HG03108 (cell line): ENCODE data around the gene GAP43.

Experiments used
- ATAC-seq: cut with Tn5 transposase; IDR thresholded peaks from one replicate; pipeline ENCODE4 v1.9.1; 2021; ENCODE audit warnings: moderate library complexity; ENCODE audit not compliant: unreplicated experiment

GAP43 gene

GRCh38 chr3:115660646-115661337 is 37.5 kb downstream of the GAP43 start:
- ATAC-seq: no peak

GRCh38 chr3:115662356-115662755 is 39.0 kb downstream of the GAP43 start:
- no peak for ATAC-seq

DNA sequence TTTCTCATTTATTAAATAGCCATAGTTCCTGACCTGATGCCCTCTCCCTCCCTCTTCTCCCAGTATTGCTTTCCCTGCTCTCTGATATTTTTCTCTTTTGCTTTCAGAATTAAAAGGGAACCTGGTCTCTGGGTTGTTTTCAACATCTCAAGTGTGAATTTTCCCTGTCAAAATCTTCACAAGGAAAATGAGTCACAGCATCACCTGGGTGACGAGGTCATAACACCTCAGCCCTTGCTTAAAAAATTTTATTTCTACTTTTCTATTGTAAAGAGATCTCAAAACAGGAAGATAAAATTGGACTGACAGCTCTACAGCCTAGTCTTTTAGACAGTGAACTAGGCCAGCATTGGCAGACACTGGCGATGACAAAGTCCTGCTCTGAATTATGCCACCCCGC is 40.1 kb downstream of the GAP43 start:
- no peak for ATAC-seq

DNA sequence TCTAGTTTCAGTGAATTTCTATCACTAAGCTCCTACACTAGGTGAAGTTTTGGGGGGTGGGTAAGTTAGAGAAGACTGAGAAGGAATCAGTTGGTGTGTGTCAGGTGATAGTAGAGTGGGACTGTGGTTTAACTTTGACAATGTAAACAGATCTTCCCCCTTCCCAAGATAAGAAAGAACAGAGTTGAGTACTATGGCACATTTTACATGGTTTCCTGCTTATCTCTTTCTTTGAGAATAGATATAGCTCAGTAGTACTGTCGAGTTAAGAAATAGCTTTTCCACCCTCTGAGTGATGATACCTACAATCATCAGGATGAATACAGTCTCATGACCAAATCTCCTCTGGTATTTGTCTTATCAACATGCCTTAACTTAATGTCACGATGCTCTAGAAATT is 42.8 kb downstream of the GAP43 start:
- ATAC-seq: no peak

- no peak for ATAC-seq
These were observed 43.8 kb downstream of the GAP43 start for GRCh38 chr3:115666920-115667737.

- ATAC-seq: no peak
These were observed 44.4 kb downstream of the GAP43 start for GRCh38 chr3:115667738-115668065.

DNA sequence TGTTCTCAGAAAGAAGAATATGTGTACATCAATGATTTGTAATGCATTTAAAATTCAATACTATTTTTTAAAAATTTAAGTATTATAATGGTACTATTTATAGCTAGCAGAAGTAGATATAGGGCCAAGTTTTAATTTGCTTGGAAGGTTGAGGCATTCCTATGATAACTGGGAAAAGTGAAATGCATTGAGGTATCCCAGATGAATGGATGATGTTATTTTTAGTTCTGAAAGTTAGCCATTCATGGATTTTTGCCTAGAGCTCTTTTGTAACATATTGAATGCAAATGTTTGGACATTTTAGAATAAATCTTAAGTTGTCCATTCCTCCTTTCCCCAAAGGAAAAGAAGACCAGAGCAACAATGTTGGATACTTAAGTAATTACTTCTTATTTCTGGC is 47.6 kb downstream of the GAP43 start:
- no peak for ATAC-seq

GRCh38 chr3:115671761-115672455 is 48.6 kb downstream of the GAP43 start:
- no peak for ATAC-seq

DNA sequence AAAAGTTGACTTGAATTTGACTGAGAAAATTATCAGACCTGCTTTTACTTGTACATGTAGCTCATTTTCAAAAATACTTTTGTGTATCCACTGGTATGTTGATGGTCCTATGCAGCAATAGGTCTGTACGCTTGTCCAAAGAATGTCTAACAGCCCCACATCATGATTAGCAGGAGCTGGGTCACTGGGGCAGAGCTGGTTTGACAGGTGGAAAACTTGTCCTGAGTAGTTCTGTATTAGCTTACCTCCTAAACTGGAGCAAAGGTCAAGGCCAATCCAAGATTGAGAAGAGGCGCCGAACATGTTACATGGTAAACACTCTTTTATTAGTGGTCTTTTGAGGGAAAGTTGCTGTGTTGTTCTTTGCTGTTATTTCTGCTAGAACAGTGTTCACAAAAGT is 50.6 kb downstream of the GAP43 start:
- ATAC-seq: no peak

DNA sequence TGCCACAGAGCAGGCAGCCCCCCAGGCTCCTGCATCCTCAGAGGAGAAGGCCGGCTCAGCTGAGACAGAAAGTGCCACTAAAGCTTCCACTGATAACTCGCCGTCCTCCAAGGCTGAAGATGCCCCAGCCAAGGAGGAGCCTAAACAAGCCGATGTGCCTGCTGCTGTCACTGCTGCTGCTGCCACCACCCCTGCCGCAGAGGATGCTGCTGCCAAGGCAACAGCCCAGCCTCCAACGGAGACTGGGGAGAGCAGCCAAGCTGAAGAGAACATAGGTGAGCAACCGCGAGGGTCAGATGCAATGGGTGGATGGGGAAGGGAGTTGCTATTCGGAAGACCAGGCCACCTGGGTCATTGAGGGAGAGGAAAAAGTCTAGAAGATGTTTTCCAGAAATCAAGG is 53.0 kb downstream of the GAP43 start:
- ATAC-seq: no peak

- no peak for ATAC-seq
These were observed 57.6 kb downstream of the GAP43 start for GRCh38 chr3:115680803-115681345.

GRCh38 chr3:115681736-115682135 is 58.4 kb downstream of the GAP43 start:
- no peak for ATAC-seq

DNA sequence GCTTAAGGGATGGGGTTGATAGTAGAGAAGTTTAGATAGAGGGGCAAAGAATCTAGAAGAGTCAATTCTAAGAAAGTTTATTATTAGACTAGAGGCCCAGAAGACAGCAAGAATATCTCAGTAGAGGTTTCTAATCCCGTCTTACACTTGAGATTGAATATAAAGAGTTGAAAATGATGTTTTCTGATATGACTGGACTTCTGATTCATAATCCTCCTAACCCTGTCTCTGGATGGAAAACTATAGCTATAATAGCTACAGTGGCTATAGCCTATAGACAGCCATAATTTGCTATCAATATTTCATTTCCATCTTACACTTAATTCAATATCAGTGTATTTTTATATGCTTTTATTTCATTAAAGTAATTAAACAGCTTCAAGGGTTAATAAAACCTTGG is 60.0 kb downstream of the GAP43 start:
- no peak for ATAC-seq

DNA sequence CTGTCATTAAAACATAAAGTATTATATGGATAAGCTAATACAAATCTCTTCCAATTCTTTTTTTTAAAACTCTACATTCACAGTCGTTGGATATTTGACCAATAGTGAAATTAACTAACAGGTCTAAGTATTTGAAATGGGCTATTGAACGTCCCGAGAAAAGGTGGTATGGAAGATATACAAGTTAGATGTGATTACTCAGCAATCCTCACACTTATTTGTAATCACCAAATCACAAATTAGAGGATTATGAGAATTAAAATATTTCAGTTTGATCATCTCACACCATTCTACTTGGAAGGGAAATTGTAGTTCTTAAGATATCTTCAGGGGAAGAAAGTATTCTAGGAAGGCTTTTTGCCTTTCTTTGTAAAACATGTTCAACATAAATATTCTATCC is 60.5 kb downstream of the GAP43 start:
- no peak for ATAC-seq

DNA sequence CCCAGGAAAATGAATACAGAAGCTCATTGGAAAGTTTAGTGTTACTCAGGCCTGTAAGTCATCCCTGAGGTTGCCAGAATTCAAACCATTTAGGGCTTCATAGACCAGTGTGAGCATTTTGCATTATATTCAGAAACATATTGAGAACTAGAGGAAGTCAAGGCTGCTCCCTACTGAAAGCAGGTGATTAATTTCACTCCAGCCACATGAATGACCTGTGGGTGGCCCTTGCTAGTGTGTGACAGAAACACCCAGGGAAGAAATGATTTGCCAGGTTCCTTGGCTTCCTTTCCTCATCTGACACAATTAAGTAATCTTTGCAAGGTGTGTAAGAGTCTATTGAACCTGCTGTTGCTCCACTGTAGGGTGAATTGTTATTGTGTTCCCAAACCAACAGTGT is 61.8 kb downstream of the GAP43 start:
- peak; percentile 66 for ATAC-seq

GRCh38 chr3:115687721-115688120 is 64.4 kb downstream of the GAP43 start:
- no peak for ATAC-seq

- ATAC-seq: no peak
These were observed 65.1 kb downstream of the GAP43 start for GRCh38 chr3:115688418-115688817.

GRCh38 chr3:115689928-115690327 is 66.6 kb downstream of the GAP43 start:
- ATAC-seq: no peak

DNA sequence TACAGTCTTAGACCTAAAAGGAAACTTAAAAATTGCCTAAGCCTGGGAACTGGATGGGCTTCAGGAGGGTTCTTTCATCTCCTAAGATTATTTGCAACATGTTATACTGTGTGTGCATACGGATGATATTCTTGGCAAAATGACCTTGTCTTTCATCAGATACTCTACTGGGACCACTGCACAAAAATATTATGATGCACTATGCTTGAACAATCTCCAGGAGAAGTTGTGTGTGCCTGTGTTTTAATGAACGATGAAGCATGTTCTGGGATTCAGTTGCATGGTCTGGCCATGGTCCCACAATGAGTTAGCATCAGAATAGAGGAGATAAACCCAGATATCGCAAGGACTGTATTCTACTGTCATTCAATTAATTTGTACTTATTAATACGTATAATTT is 68.7 kb downstream of the GAP43 start:
- no peak for ATAC-seq

GRCh38 chr3:115692887-115693524 is 69.7 kb downstream of the GAP43 start:
- peak; percentile 91 for ATAC-seq

- ATAC-seq: no peak
These were observed 70.6 kb downstream of the GAP43 start for GRCh38 chr3:115693868-115694267.
